Stimulated activated CD8-positive, alpha-beta memory T cell treated with anti-CD3 and anti-CD28 coated beads, Interleukin-12 subunit alpha, Interleukin-12 subunit beta, amount 100 ng/mL, for 24 hours (primary cell): Measurements from ENCODE around the gene GNA14.
"Not testable (repeated sequence)": the region's sequence is repeated elsewhere in the genome, so short reads cannot be mapped to it uniquely, and the experiment has no call there.

Source experiments
- DNase-seq: peaks from one replicate; pipeline ENCODE4 v3.0.0-alpha.2; 2020; ENCODE audit errors: extremely low read depth

Gene GNA14

DNA sequence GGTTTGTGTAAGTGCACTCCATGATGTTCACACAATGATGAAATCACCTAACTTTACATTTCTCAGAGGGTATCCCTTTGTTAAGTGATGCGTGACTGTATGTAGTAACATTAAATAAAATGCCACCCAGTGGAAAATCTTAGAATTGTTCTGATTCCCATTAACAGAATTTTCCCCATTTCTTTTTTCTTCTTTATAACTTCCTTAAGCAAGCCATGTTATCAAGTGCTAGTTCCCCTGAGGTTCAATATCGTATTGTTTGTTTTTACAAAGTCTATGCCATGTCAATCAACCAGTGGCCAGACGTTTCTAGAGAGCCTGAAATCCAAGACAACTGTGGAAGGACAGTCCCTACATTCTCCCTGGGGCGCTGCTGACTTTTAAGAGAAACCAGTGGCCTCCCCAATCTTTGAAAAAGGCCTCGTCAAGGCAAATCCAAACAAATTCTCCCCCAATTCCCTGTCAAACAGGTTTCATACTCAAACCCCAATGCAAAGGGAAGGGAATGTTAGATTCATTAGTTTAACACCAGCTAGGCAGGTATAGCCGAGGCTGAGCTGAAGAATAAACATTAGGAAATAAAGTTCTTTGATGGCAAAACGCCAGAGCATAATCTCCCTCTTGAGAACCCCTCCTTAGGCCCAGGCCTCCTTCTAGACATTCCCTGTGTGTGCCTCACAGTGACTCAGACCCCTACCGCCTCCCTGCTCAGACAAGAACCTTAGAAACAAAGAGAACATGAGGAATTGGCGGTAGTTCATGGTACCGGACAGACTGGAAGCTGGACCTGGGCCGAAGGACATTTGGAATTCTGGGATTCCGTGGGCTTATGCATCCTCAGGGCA is 198.7 kb downstream of the GNA14 start:
- DNase-seq: no peak

DNA sequence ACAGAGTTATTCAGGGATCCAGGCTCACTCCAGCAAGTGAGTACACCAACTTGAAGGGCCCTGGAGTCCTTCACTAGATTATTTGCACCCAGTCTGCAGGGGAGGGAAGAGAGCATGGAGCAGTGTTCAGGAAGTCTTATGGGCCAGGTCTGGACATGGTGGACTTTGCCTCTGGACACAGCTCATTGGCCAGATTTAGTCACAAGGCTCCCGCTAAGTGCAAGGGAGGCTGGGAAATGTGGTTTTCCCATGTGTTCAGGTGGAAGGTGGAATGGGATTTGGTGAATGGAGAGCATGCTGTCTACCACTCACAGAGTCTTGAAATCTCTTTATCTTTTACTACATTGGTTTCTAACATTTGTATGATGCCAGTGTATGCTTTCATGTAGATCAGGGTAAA is 200.5 kb downstream of the GNA14 start:
- DNase-seq: no peak

DNA sequence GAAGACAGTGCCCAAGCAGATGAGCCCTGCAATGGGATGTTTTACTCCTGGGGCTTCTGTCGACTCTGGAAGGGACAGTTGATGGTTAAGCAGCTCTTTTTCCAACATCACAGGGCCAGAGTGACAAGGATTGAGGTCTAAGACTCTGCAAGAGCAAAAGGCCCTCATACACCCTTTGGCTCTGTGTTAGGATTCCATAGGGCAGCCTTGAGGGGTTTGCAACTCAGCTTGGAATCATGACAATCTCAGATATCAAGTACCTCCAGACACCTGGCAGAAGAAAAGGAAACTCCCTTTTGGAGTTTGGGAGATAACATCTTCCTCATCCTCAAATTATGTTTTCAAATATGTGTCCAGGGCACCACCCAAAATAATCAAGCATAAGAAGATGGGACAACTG is 205.7 kb downstream of the GNA14 start:
- DNase-seq: no peak

DNA sequence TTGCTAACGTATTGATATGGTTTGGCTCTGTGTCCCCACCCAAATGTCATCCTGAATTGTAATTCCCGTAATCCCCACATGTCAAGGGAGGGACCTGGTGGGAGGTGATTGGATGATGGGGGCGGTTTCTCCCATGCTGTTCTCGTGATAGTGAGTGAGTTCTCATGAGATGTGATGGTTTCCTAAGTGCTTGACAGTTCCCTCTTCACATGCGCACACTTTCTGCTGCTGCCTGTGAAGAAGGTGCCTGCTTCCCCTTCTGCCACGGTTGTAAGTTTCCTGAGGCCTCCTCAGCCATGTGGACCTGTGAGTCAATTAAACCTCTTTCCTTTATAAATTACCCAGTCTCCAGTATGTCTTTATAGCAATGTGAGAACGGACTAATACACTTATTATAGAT is 207.0 kb downstream of the GNA14 start:
- not testable (repeated sequence) for DNase-seq

DNA sequence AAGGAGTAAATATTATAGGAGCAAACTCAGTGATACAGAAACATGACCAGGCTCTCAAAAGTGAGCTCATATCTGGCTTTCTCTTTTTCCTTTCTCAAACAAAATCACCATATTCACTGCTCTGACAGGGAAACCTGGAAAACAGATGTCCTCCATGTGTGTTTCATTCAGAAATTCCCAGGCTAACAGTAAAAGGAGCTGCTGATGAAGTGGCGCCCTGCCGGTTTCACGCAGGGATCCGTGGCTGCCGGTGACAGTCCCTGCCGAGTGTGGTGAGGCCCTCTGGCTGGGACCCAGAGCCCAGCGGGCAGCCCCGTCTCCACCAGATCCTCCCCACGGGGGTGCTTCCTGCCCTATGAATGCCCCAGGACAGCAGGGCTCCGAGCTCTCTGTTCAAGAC is 208.1 kb downstream of the GNA14 start:
- no peak for DNase-seq

DNA sequence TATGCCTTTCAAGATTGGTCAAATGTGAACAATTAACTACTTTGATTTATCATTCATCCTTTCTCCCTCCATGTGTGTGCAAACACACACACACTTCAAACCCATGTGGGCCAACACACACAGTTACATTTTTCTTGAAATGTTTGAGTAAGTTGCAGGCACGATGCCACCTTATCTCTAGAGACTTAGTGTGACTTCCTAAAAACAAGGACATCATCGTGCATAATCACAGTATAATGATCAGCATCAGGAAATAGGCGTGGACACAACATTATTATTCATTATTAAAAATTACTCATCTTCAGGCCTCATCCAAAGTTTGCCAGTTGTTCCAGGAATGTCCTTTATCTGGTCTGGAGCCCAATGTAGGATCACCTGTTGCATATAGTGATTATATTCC is 209.5 kb downstream of the GNA14 start:
- DNase-seq: no peak

DNA sequence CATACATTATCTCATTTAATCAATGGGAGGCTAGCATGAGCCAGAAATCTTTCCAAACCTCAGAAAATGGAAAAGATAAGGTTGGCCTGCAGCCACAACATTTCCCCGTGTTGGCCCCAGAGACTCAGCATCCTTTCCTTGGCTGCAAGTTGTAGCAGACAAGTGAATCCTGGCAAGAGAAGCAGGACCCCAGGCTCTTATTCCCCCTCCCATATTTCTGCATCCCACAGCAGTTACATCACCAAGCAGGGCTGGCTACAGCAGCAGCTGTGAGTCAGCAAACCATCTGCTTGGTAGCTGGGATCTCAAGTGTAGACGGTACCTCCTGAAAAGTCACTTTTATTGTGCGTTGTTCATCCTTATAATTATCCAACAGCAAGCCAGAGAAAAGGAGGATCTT is 212.4 kb downstream of the GNA14 start:
- no peak for DNase-seq

DNA sequence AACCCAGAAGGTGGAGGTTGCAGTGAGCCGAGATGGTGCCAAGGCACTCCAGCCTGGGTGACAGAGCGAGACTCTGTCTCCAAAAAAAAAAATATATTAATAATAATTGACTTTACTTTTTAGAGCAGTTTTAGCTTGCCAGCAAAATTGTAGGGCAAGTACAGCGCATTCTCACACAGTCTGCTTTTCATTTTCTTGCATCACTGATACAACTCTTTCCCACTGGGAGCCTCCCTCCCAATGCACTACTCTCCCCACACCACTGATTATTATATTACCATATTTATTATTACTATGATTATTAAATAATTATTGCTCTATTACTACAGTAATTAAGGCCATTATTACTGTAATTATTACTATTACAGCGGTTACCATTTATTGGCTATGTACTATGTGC is 212.8 kb downstream of the GNA14 start:
- DNase-seq: no peak

DNA sequence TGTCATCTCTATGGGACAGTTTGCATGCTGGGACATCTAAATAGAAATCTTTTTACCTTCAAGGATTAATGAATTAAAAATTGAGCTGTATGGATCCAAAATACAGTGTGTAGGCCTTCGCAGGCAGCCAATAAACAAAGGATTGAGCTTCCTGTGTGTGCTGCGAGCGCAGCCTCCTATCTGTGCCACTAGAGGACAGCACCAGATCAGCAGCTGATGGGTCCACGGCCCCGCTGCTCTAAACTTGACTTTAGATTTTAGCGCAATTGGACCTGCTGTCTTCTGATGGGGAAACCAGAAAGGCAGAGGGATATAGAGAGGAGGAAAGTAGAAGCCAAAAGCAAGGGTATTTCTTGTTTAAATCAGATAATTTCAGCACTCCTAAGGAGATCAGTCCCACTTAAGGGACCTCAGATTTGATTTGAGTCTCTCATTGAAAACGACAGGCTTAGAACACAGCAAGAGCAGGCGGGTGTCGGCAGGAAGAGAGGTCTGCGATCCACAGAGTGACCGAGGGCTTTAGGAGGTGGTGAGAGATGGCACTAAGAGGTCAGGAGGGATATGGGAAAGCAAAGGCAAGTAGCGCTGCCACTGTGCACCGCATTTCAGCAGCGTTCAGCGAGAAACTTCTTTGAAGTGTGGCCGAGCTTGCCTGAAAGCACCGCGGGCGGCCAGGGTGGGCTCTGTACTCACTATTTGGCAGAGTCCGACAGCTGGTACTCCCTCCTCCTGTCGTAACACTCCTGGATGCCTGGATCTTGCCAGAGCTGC is 214.3 kb downstream of the GNA14 start:
- DNase-seq: no peak

DNA sequence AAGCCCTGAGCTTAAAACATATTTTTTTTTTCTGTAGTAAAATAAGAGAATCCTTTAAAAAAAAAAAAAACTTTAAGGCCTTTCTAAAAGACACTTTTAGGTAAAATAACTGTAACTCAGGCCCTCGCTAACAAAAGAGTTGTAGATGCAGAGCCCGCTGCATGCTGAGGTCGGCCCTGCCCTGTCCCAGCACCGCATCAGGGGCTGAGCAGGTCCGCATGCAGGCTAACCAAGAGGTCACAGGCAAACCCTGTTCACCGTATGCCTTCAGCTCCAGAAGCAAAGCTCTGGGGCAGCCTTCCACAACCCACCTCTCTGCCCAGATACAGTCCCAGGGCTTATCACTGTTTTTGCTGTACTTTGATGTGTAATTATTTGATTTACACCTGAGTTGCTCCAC is 216.1 kb downstream of the GNA14 start:
- DNase-seq: no peak

DNA sequence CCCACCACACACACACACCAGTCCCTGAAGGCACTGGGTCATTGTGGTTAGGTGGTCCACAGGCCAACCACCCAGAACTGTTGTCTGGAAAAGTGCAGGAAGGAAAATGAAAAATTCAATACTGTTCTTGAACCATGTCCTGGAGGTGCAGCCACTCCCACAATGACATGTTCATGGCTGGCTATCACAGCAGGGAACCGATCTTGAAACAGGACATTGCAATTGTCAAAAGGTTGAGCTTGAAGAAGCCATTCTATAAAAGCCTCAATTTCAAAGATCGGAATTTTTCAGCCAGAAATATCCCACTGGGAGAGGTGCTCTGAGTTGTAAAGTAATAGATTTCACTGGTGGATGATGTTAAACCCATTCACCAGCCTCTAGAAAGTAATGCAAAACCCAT is 218.2 kb downstream of the GNA14 start:
- DNase-seq: no peak

DNA sequence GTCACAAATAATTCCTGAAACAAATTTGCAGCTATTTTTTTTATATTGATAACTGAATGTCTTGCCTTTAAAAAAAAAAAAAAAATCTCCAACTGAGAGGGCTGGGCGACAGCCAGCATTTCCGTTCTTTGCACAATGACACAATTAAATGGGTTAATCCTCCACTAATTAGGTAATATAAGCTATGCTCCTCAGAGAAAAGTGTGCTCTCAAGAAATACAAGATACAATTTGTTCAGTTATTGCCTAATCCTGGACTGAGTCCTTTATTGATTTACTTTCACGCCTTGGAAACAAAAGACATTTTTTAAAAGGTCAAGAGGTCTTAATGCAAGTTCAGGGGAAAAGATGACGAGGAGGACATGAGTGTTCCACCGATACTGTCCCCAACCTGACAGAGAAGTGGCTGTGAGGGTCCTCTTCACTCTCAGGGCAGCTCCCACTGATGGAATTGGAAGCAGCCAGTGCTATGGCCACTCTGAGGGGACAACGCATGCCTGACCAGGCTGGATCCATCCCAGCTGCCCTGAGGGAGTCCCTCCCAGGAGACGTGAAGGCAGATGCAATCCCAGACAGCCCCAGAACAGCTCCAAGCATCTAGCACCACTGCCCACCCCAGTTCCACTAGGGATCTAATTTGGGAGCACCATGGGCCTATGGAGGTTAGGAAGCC is 220.7 kb downstream of the GNA14 start:
- no peak for DNase-seq

DNA sequence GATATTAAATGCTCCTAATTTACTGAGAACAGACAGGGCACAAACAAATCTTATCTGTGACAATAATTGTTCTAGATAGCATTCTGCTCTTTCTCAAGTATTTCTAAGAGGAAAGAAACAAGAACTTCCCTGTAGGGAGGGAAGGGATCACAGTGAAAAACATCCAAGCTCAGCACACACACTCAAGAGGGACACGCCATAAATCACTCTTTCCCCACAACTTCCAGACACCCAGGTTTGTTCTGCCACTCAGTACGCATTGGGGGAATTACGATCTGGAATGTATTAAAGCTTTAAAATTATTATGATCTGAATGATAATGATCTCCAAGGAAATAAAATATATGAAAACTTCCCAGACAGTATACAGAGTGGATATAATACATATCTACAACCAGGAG is 221.4 kb downstream of the GNA14 start:
- DNase-seq: no peak

DNA sequence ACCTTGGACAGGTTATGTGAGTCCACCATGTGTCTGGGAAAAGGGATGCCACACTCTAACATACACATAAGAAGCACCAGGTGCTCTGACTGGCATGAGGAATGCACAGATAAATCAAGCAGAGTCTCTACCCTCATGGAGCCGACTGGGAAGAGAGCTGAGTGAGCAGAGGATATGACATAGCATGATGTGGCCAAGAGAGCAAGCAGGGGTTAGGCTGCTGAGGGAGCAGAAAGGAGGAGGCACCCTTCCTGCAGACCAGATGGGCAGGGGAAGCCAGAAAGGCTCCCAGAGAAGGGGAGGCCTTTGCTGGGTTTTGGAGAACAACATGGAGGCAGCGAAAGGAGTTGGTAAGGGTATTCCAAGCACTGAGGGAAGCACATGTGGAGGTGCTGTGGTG is 223.1 kb downstream of the GNA14 start:
- DNase-seq: no peak

DNA sequence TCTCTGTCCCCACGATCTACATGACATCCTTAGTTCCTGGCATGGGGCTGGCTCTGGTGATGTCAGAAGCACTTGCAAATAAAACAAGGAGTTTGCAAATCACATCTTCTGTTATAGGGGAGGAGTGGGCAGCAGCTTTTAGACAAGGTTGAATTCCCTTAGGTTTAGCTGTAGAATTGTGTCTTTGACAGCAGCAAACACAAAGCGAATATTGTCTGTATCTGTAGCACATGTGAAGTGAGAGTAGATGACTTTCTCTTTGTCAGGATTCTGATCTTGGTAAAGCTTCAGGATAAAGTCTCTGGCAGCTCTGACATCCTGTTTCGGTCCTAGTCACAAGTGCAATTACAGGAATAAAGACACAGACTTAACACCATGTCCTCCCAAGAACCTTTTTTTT is 224.3 kb downstream of the GNA14 start:
- no peak for DNase-seq

DNA sequence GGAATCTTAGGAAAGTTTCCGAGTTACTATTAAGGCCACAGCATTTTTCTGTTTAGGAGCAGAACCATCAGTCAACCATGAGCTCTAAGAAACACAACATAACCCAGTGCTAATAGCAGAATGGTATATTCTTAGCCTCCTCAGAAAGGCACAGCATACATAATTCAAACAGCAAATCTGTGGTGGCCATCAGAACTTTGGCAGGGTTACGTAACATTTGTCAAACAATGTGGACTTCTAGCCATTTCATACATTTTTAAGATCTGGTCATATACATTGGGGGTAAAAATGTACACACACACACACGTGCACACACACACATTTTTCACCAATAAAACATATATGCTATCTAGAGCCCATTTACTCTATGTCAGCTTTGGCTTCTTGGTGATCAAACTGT is 225.2 kb downstream of the GNA14 start:
- DNase-seq: no peak

DNA sequence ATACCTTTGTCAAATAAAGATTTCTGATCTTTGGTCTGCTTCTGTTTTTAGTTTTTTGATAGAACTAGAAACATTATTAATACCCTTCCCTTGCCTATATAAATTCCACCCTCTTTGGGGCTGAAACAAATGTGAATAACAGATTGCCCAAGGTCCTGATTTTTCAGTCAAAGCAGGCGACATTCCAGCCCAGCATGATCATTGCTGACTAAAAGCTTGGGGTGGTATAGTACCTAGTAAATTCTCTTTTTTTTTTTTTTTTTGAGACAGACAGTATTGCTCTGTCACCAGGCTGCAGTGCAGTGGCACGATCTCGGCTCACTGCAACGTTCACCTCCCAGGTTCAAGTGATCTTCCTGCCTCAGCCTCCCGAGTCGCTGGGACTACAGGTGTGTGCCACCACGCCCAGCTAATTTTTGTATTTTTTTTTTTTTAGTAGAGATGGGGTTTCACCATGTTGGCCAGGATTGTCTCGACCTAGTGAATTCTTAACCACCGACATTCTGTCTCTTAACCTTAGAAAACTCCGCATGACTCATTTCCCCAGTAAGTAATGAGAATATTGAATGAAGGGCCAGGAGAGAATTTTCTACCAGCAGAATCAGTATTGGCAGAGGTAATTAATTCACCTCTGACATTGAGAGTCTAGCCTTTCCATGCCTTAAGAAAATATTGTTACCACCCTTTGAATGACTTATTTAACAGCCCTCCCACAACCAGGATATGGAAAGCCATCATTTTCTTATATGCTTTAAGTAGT is 226.4 kb downstream of the GNA14 start:
- no peak for DNase-seq

DNA sequence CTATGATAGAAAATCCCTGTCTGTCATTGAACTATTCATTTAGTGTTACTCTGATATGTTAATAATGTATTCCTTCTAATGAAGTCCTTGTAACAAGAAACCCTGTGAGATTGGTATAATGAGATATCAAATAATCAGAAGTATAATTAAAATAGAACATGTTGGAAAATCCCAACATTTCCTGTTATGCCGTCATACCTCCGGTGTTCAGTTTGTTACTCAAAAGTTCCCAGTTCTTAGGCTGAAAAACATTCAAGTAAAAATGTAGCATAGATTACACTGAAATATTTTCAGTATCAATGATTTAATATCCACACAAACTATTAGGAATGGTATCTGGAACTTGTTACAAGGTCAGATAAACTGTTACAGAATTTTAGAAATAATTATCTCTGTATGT is 227.5 kb downstream of the GNA14 start:
- DNase-seq: no peak

DNA sequence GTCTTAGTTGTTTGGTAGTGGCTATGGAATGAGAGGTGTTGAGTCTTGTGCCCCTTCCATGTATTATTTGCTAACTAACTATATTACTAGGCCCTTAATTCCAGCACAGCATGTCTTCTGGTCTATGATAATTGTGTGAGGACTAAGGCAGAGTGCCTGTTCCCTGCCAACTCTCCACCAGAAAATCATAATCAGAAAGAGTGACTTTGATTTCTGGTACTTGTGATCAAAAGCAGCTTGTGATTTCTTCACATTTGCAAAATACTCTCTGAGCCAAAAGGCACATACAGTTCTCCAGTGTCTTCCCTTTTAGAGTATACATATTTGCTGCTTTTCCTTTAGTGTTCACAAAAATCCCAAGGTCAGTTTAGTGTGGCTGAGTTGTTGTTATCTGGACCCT is 229.9 kb downstream of the GNA14 start:
- DNase-seq: no peak

DNA sequence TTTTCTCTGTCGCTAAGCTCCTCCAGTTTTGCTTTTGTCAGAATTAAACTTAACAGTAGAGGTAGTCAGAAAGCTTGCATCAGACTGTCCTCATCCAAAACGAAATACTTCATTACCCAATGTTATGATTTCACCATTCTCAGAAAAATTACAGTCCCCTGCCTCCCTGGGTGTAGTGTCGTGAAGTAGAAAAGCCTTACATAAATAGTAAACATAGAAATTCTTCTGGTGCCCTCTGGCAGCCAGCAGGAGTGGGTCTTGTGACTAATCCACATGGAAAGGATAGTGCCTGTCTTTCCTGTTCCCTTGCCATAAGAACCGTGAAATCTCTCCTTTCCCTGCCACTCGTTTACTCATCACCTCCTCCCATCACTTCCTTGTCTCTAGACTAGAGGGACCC is 230.6 kb downstream of the GNA14 start:
- DNase-seq: no peak

DNA sequence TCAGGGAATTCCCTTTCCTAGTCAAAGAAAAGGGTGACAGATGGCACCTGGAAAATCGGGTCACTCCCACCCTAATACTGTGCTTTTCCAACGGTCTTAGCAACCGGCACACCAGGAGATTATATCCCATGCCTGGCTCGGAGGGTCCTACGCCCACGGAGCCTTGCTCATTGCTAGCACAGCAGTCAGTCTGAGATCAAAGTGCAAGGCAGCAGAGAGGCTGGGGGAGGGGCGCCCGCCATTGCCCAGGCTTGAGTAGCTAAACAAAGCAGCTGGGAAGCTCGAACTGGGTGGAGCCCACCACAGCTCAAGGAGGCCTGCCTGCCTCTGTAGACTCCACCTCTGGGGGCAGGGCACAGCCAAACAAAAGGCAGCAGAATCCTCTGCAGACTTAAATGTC is 239.6 kb downstream of the GNA14 start:
- not testable (repeated sequence) for DNase-seq

DNA sequence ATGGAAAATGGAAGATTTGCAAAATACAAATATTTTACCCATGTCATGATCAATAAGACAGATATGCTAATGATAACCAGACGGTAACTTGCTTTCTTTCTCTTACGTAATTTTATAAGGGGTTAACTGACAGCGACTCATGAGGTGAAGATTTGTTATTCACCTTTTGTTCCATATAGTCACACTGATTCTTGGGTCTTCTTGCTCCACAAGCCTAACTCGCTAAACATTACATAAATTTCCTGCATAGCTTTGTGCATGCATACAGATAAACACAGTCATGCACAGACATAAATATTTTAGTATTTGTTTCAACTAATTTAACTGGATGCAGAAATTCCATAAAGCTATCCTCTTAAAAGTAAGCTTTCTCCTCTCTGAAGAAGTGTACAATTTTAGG is 244.9 kb downstream of the GNA14 start:
- no peak for DNase-seq
